Tibial nerve (tissue), 4 donors: ENCODE data around the gene SLAMF1. TPM values are rescaled to one million over a fixed set of nuclear protein-coding genes. Genes with fewer than 3 reads are reported as not detected.

Experiments
- DNase-seq, 2 donors: peaks; one replicate each; pipeline ENCODE4 v3.0.0-alpha.2; 2019; ENCODE audit warnings: low spot score in 2 of 2
- H3K27ac ChIP-seq, 4 donors: fragments of 200-600 bp; sonication (generic) in 3 of 4; one replicate each; pipeline ENCODE4 v1.5.1; 2017 to 2019; ENCODE audit warnings: mild to moderate bottlenecking in 1 of 4
- H3K27me3 ChIP-seq, 2 donors: fragments of 200-600 bp; sonication (generic) in 1 of 2; one replicate each; pipeline versions ENCODE4 v1.5.1 to v1.6.0; 2017 to 2019
- H3K36me3 ChIP-seq, 3 donors: fragments of 200-600 bp; sonication (generic); one replicate each; pipeline ENCODE4 v1.5.1; 2018 to 2019
- H3K4me1 ChIP-seq, 4 donors: fragments of 200-600 bp; sonication (generic) in 3 of 4; one replicate each; pipeline ENCODE4 v1.5.1; 2017 to 2019
- H3K4me3 ChIP-seq, 4 donors: fragments of 200-600 bp; sonication (generic) in 3 of 4; one replicate each; pipeline ENCODE4 v1.5.1; 2017 to 2019; ENCODE audit warnings: mild to moderate bottlenecking in 1 of 4, moderate library complexity in 1 of 4
- H3K9me3 ChIP-seq, 4 donors: fragments of 200-600 bp; sonication (generic) in 3 of 4; one replicate each; pipeline ENCODE4 v1.5.1; 2017 to 2019
- CTCF ChIP-seq, 5 experiments: fragments of 200-600 bp in 3 of 5; fragments of 450-650 bp in 2 of 5; sonication (generic) in 3 of 5; IDR thresholded peaks; one replicate each; pipeline ENCODE4 v1.5.1; 2016 to 2019; ENCODE audit warnings: antibody characterized with exemption in 5 of 5, mild to moderate bottlenecking in 3 of 5, moderate library complexity in 2 of 5
- EP300 ChIP-seq, 2 donors: sonication (generic); formaldehyde crosslinking; IDR thresholded peaks; one replicate each; pipeline ENCODE4 v1.6.1; 2017; ENCODE audit warnings: antibody characterized with exemption in 2 of 2, mild to moderate bottlenecking in 1 of 2
- POLR2A ChIP-seq, 2 donors: fragments of 450-650 bp; IDR thresholded peaks; one replicate each; pipeline ENCODE4 v1.6.1; 2017; ENCODE audit warnings: antibody characterized with exemption in 2 of 2, mild to moderate bottlenecking in 2 of 2, moderate library complexity in 2 of 2
- WGBS, 2 donors: methylation state at CpG; one replicate each; pipeline ENCODE4 v1.1.5; 2018; 5-methylcytosine and 5-hydroxymethylcytosine counted together
- total RNA-seq, 4 donors: library from RNA; depleted of rRNA; stranded (reverse); fragments of >200 nt; gene quantifications; one replicate each; pipeline ENCODE4 v1.1.0, GENCODE V29; 2016

SLAMF1 gene
- total RNA-seq, 4 donors from 2014 or later = 0.39 to 1.3 TPM; not detected in 2

DNA sequence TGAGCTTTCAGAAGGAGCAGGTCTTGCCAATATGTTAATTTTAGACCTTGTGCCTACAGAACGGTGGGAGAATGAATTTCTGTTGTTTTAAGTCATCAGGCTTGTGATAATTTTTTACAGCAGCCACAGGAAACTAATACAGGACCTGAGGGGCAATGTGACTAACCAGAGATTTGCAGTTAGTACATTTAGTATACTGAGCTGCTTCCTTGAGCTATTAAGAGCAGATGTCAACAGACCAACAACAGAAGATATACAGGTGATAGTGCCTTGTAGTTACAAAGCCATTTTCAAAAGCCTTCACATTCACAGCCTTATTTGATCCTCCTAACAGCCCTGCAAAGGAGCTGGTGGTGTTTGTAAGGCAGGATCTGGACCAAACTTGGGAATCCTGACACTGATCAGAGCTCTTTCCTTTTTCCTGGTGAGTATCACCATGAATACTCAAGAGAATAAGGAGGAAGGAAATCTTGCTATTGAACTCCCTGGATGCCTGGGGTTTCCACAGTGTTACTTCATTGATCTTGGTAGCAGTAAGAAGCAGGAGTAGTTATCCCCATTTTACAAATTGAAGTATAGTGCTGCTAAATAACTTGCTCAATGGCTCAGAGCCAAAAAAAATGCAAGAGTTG is 4.7 kb upstream of the SLAMF1 start:
- H3K27me3 ChIP-seq = no peaks in the 10 kb centered on the region
- H3K9me3 ChIP-seq = no peaks in the 10 kb centered on the region
- WGBS, 2 donors = 9 to 16% methylated on average over 1 of the region's 1 CpG
- no peaks in the 10 kb centered on the region for H3K36me3 ChIP-seq
- H3K4me3 ChIP-seq = no peak overlapping the region
- no peaks in the 10 kb centered on the region for H3K4me1 ChIP-seq
- no peak overlapping the region for H3K27ac ChIP-seq
- DNase-seq = no peak
- TF ChIP-seq EP300 (IDR thresholded peaks at IDR 0.05) (no peak), CTCF (IDR thresholded peaks at IDR 0.05) (no peak), POLR2A (IDR thresholded peaks at IDR 0.05) (no peak)

- DNase-seq = no peak
- H3K27ac ChIP-seq = peak overlapping the region in 1 of 4 donors; percentile 60
- H3K9me3 ChIP-seq = no peaks in the 10 kb centered on the region
- no peaks in the 10 kb centered on the region for H3K36me3 ChIP-seq
- TF ChIP-seq EP300 (IDR thresholded peaks at IDR 0.05) (no peak), POLR2A (IDR thresholded peaks at IDR 0.05) (no peak), CTCF (IDR thresholded peaks at IDR 0.05) (no peak)
- H3K4me3 ChIP-seq = peak overlapping the region in 1 of 4 donors; percentile 26
- 77 to 86% methylated on average over 3 of the region's 3 CpGs for WGBS, 2 donors
- no peaks in the 10 kb centered on the region for H3K27me3 ChIP-seq
- no peaks in the 10 kb centered on the region for H3K4me1 ChIP-seq
Observed at GRCh38 chr1:160647329-160647720, 481 bp upstream of the SLAMF1 start.

GRCh38 chr1:160646180-160646579 is 664 bp downstream of the SLAMF1 start:
- DNase-seq = no peak
- Histone ChIP-seq H3K4me1 (peaks cover 0 to under 1% (median 0%) of the 10 kb centered on the region in 4 donors), H3K27me3 (no peaks in the 10 kb centered on the region), H3K9me3 (no peaks in the 10 kb centered on the region), H3K27ac (peak overlapping the region in 1 of 4 donors; percentile 60), H3K4me3 (peak overlapping the region in 2 of 4 donors; percentile 14 to 26), H3K36me3 (no peaks in the 10 kb centered on the region)
- 86 to 92% methylated on average over 1 of the region's 1 CpG for WGBS, 2 donors
- TF ChIP-seq POLR2A (IDR thresholded peaks at IDR 0.05) = no peak
- no peak for TF ChIP-seq CTCF (IDR thresholded peaks at IDR 0.05)
- no peak for TF ChIP-seq EP300 (IDR thresholded peaks at IDR 0.05)

- H3K4me3 ChIP-seq = peak overlapping the region in 1 of 4 donors; percentile 26
- H3K27ac ChIP-seq = peak overlapping the region in 1 of 4 donors; percentile 60
- H3K36me3 ChIP-seq = no peaks in the 10 kb centered on the region
- WGBS, 2 donors = 85 to 88% methylated on average over 10 to 13 of the region's 13 CpGs
- no peak for DNase-seq
- no peaks in the 10 kb centered on the region for H3K27me3 ChIP-seq
- TF ChIP-seq POLR2A (IDR thresholded peaks at IDR 0.05) (no peak), EP300 (IDR thresholded peaks at IDR 0.05) (no peak), CTCF (IDR thresholded peaks at IDR 0.05) (no peak)
- peaks cover 0 to 3% (median 0%) of the 10 kb centered on the region in 4 donors for H3K4me1 ChIP-seq
- H3K9me3 ChIP-seq = no peaks in the 10 kb centered on the region
Observed at GRCh38 chr1:160645386-160646130, 1.3 kb downstream of the SLAMF1 start.

DNA sequence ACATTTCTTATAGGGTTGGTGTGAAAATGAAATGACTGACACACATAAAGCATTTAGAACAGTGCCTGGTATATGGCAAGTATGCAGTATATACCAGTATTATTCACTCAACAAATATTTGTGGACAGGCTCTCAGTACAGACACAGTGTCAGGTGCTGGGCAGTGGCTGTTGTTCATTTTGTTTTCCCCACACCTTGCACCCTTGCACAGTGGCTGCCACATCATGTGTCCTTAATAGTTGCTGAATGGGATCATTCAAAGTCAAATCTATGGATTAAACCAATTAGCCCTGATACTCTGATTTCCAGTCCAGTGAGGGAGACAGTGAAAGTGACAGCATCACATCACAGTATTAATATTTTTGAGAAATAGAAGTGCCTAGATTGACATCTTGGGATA is 2.4 kb downstream of the SLAMF1 start:
- peaks cover 0 to 3% (median 0%) of the 10 kb centered on the region in 4 donors for H3K4me1 ChIP-seq
- H3K27ac ChIP-seq = no peak overlapping the region
- H3K27me3 ChIP-seq = no peaks in the 10 kb centered on the region
- no peak overlapping the region for H3K4me3 ChIP-seq
- TF ChIP-seq EP300 (IDR thresholded peaks at IDR 0.05) (no peak), POLR2A (IDR thresholded peaks at IDR 0.05) (no peak), CTCF (IDR thresholded peaks at IDR 0.05) (no peak)
- H3K9me3 ChIP-seq = no peaks in the 10 kb centered on the region
- no peak for DNase-seq
- no peaks in the 10 kb centered on the region for H3K36me3 ChIP-seq
